ENCODE results near the gene GPR139. TPM values are rescaled to one million over a fixed set of nuclear protein-coding genes. Genes with fewer than 3 reads are reported as not detected.

The GPR139 gene
- polyA plus RNA-seq, 1 experiment, result not detected

DNA sequence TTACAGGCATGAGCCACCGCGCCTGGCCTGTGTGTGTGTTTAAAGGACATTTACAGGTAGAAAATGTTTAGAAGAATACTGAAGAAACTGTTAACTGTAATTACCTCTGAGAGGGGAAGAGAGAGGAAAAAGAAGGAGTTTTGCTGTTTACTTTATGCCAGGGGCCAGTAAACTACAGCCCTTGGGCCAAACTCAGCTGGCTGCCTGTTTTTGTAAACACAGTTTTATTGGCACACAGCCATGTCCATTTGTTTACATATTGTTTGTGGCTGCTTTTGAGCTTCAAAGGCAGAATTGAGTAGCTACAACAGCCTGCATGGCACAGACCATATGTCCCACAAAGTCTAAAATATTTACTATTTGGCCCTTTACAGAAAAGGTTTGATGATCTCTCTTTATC is 76.4 kb downstream of the GPR139 start:
- TF ChIP-seq, protein P1, sequence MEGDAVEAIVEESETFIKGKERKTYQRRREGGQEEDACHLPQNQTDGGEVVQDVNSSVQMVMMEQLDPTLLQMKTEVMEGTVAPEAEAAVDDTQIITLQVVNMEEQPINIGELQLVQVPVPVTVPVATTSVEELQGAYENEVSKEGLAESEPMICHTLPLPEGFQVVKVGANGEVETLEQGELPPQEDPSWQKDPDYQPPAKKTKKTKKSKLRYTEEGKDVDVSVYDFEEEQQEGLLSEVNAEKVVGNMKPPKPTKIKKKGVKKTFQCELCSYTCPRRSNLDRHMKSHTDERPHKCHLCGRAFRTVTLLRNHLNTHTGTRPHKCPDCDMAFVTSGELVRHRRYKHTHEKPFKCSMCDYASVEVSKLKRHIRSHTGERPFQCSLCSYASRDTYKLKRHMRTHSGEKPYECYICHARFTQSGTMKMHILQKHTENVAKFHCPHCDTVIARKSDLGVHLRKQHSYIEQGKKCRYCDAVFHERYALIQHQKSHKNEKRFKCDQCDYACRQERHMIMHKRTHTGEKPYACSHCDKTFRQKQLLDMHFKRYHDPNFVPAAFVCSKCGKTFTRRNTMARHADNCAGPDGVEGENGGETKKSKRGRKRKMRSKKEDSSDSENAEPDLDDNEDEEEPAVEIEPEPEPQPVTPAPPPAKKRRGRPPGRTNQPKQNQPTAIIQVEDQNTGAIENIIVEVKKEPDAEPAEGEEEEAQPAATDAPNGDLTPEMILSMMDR (IDR thresholded peaks at IDR 0.05; ENCODE audit: low read depth, low read length), result no peak
- Histone ChIP-seq H3K9me3 (ENCODE audit: control insufficient read depth, insufficient read depth, low read length) (peaks cover 8% of the 10 kb centered on the region), H3K27ac (ENCODE audit: low read depth, low read length) (no peak overlapping the region), H3K4me3 (ENCODE audit: low read depth, low read length) (no peak overlapping the region), H3K27me3 (ENCODE audit: control insufficient read depth, insufficient read depth, low read length) (no peaks in the 10 kb centered on the region)
- ChIA-PET CTCF (no interaction called here), POLR2A (no interaction called here)
- no peak for DNase-seq (ENCODE audit: low read depth, low spot score)

DNA sequence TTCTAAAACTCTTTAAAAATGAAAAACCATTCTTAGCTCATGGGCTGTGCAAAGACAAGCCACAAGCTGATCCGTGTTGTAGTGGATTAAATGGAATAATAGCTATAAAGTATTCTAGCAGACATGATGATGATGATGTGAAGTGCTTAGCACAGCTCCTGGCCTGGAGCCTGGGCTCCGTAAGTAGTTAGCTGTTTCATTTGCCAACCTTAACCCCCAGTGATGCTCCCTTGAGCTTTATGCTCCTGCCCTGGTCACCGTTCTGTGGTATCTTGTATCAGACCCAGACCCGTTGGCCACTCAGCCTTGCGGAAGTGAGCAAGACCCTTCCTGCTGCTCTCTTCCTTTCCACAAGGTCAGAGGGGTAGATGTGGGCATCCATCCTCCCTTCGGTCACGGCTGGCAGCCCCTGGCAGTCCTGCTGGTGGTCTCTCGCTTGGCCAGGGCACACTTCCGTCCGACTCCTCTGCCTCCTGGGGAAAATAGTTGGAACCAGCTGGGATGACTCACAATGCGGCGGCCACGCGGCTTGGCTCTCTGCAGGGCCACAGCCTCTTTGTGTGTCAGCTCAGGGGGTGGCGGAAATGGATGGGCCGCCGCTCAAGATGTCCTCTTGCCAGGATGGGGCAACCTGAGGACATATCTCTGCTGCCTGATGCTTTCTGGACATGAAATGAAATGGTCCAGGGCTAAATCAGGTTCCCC is 79.1 kb downstream of the GPR139 start:
- TF ChIP-seq, protein P1 (IDR thresholded peaks at IDR 0.05; ENCODE audit: low read depth, low read length), result no peak
- ChIA-PET CTCF (no interaction called here), POLR2A (no interaction called here)
- DNase-seq (ENCODE audit: low read depth, low spot score), result no peak
- peaks cover 5% of the 10 kb centered on the region for H3K9me3 ChIP-seq (ENCODE audit: control insufficient read depth, insufficient read depth, low read length)
- H3K27me3 ChIP-seq (ENCODE audit: control insufficient read depth, insufficient read depth, low read length), result no peaks in the 10 kb centered on the region
- H3K27ac ChIP-seq (ENCODE audit: low read depth, low read length), result no peak overlapping the region
- H3K4me3 ChIP-seq (ENCODE audit: low read depth, low read length), result no peak overlapping the region

DNA sequence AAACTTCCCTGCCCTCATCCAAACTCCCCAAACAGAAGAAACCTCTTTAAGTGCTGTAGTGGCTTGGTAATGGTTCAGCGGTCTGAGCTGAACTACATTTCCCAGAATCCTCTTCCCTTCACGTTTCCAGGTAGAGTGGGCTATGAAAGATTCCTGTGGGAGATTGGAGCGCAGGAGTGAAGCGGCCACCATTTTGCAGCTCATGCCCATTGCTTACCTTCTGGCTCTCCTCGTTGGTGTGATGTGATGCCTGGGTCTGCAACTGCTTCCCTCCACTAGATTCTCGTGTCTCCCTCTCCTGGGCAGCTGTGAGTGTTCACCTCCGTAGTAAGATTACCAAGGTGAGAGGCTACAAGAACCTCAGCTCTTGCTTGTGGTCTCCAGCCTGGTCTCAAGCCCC is 82.1 kb downstream of the GPR139 start:
- no peak overlapping the region for H3K27ac ChIP-seq (ENCODE audit: low read depth, low read length)
- no peak overlapping the region for H3K4me3 ChIP-seq (ENCODE audit: low read depth, low read length)
- no peaks in the 10 kb centered on the region for H3K27me3 ChIP-seq (ENCODE audit: control insufficient read depth, insufficient read depth, low read length)
- no peak for DNase-seq (ENCODE audit: low read depth, low spot score)
- H3K9me3 ChIP-seq (ENCODE audit: control insufficient read depth, insufficient read depth, low read length), result peaks cover 5% of the 10 kb centered on the region
- TF ChIP-seq, protein P1 (IDR thresholded peaks at IDR 0.05; ENCODE audit: low read depth, low read length), result no peak
- POLR2A ChIA-PET, result no interaction called here
- CTCF ChIA-PET, result interaction anchor here (1.0 kb wide), 1 partner anchor 84 kb away, joined by 4 read pairs; no protein-coding TSS in a partner anchor

DNA sequence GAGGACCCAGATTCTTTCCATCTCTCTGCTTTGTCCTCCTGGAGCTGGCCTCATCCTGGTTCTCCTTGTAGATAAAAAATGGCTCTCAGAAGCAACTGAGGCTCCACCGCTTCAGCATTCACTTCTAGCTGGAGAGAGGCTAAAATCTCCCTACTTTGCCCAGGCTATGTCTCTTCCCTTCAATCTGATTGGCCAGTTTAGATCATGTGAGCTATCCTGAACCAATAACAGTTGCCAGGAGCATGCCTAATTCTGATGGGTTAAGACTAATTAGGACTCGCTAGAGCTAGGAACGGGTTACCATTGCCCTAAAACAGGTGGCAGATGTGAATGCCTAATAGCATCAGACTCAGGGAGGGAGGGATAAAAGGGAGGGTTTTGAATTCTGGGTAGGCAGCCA is 89.6 kb downstream of the GPR139 start:
- POLR2A ChIA-PET, result no interaction called here
- CTCF ChIA-PET, result no interaction called here
- TF ChIP-seq, protein P1 (IDR thresholded peaks at IDR 0.05; ENCODE audit: low read depth, low read length), result no peak

More for the DNA sequence above, 89.6 kb downstream of the GPR139 start:
- Histone ChIP-seq H3K27ac (ENCODE audit: low read depth, low read length) (no peak overlapping the region), H3K27me3 (ENCODE audit: control insufficient read depth, insufficient read depth, low read length) (no peaks in the 10 kb centered on the region), H3K9me3 (ENCODE audit: control insufficient read depth, insufficient read depth, low read length) (no peaks in the 10 kb centered on the region), H3K4me3 (ENCODE audit: low read depth, low read length) (no peak overlapping the region)
- DNase-seq (ENCODE audit: low read depth, low spot score), result no peak

Other genes starting within 250 kb of the GPR139 start
- 27.5 and 30.6 TPM in 2 replicates for gene GPRC5B, start 189.0 kb downstream of the GPR139 start, polyA plus RNA-seq (2011; rRNA removed)